H1 (cell line): ENCODE measurements around the gene TPD52L2. TPM values are rescaled to one million over a fixed set of nuclear protein-coding genes. Genes with fewer than 3 reads are reported as not detected.

Experiments used
- BCL11A ChIP-seq, 2 experiments: IDR thresholded peaks; one replicate each; pipeline ENCODE4 v1.6.1; 2011; ENCODE audit warnings: low read depth in 2 of 2, low read length in 2 of 2, mild to moderate bottlenecking in 2 of 2
- CHD2 ChIP-seq: IDR thresholded peaks from 2 replicates; pipeline ENCODE4 v1.6.1; 2012; ENCODE audit warnings: low read length, improper control_type of control experiment
- CTBP2 ChIP-seq: IDR thresholded peaks from 2 replicates; pipeline ENCODE4 v1.7.0; 2011; ENCODE audit warnings: borderline replicate concordance, mild to moderate bottlenecking, moderate library complexity, mixed read lengths, low read length; ENCODE audit not compliant: insufficient read depth, insufficient read length
- EGR1 ChIP-seq: IDR thresholded peaks from 2 replicates; pipeline ENCODE4 v1.6.1; 2011; ENCODE audit warnings: low read depth, low read length, borderline replicate concordance
- GABPA ChIP-seq: IDR thresholded peaks from 2 replicates; pipeline ENCODE4 v1.6.1; 2011; ENCODE audit warnings: mild to moderate bottlenecking, low read length, moderate library complexity, borderline replicate concordance; ENCODE audit not compliant: insufficient read depth
- GTF2F1 ChIP-seq: IDR thresholded peaks from 2 replicates; pipeline ENCODE4 v1.6.1; 2012; ENCODE audit warnings: low read depth, low read length, improper control_type of control experiment, borderline replicate concordance
- HDAC6 ChIP-seq: IDR thresholded peaks from one replicate; pipeline ENCODE4 v1.7.1; 2012; ENCODE audit warnings: low read depth, mild to moderate bottlenecking, inconsistent platforms, low read length, moderate library complexity
- JUN ChIP-seq: IDR thresholded peaks from 2 replicates; pipeline ENCODE4 v1.6.1; 2011; ENCODE audit warnings: low read depth, mild to moderate bottlenecking, improper control_type of control experiment, low read length
- KDM1A ChIP-seq: fragments of 200-600, 300-600 bp; sonication (generic); IDR thresholded peaks from 2 replicates; pipeline ENCODE4 v1.7.1; 2016; ENCODE audit warnings: mild to moderate bottlenecking, low read length, borderline replicate concordance
- NRF1 ChIP-seq: IDR thresholded peaks from 2 replicates; pipeline ENCODE4 v1.6.1; 2011; ENCODE audit warnings: mild to moderate bottlenecking, low read depth, low read length, improper control_type of control experiment
- POLR2AphosphoS5 ChIP-seq: IDR thresholded peaks from 2 replicates; pipeline ENCODE4 v1.6.1; 2011; ENCODE audit warnings: low read depth, low read length
- POU5F1 ChIP-seq: IDR thresholded peaks from 2 replicates; pipeline ENCODE4 v1.6.1; 2011; ENCODE audit warnings: low read depth, mild to moderate bottlenecking, low read length, moderate library complexity
- RAD21 ChIP-seq, 2 experiments: IDR thresholded peaks in 1 of 2; conservative IDR thresholded peaks in 1 of 2; 2 replicates each; pipeline ENCODE4 v1.6.1; 2011; ENCODE audit warnings: low read depth in 2 of 2, low read length in 2 of 2, improper control_type of control experiment in 1 of 2, inconsistent platforms in 1 of 2, mild to moderate bottlenecking in 1 of 2, moderate library complexity in 1 of 2
- RNF2 ChIP-seq: fragments of 200-900, 300-1000 bp; sonication (generic); IDR thresholded peaks from 2 replicates; pipeline ENCODE4 v1.7.1; 2016; ENCODE audit warnings: borderline replicate concordance, low read depth, mild to moderate bottlenecking, antibody characterized with exemption, low read length; ENCODE audit not compliant: poor library complexity, severe bottlenecking; ENCODE audit errors: missing control alignments
- SAP30 ChIP-seq: fragments of 300-600 bp; sonication (generic); IDR thresholded peaks from 2 replicates; pipeline ENCODE4 v1.7.1; 2012; ENCODE audit warnings: low read length, moderate library complexity, mild to moderate bottlenecking, inconsistent platforms; ENCODE audit not compliant: insufficient read depth, insufficient replicate concordance
- SIX5 ChIP-seq: IDR thresholded peaks from 2 replicates; pipeline ENCODE4 v1.6.1; 2011; ENCODE audit warnings: mild to moderate bottlenecking, low read depth, low read length
- SP2 ChIP-seq: IDR thresholded peaks from 2 replicates; pipeline ENCODE4 v1.6.1; 2012; ENCODE audit warnings: mild to moderate bottlenecking, low read length, inconsistent platforms
- TAF1 ChIP-seq: IDR thresholded peaks from 2 replicates; pipeline ENCODE4 v1.6.1; 2011; ENCODE audit warnings: mild to moderate bottlenecking, low read depth, low read length
- TAF7 ChIP-seq: optimal IDR thresholded peaks from 2 replicates; pipeline ENCODE3; 2011; ENCODE audit warnings: low read depth, mild to moderate bottlenecking, inconsistent platforms, low read length, moderate library complexity, borderline replicate concordance
- TBP ChIP-seq: IDR thresholded peaks from 2 replicates; pipeline ENCODE4 v1.6.1; 2011; ENCODE audit warnings: low read depth, low read length, improper control_type of control experiment
- TCF12 ChIP-seq: IDR thresholded peaks from 2 replicates; pipeline ENCODE4 v1.6.1; 2011; ENCODE audit warnings: low read depth, mild to moderate bottlenecking, low read length
- ZNF274 ChIP-seq: IDR thresholded peaks from 2 replicates; pipeline ENCODE4 v1.7.0; 2012; ENCODE audit warnings: low read length, borderline replicate concordance; ENCODE audit errors: extremely low read depth
- polyA plus RNA-seq, 7 experiments: library from polyadenylated mRNA; depleted of rRNA in 3 of 7; stranded (reverse) in 5 of 7; unstranded in 2 of 7; fragments of >200 nt in 5 of 7; fragments of 200-250 nt in 2 of 7; gene quantifications; 1 replicate in 5 of 7; 2 replicates in 1 of 7; 4 replicates in 1 of 7; pipeline versions ENCODE4 v1.2.1 to v1.2.3, GENCODE V29; 2011 to 2013; ENCODE audit warnings: missing spikeins in 2 of 7, mixed read lengths in 2 of 7
- total RNA-seq: library from RNA; stranded (reverse); fragmentation: NEBNext Ultra II Directional; extraction: Animal tissue kit (Norgen Biotek cat#: 25700); gene quantifications from 2 replicates; pipeline ENCODE4 v1.2.1, GENCODE V29; 2021
- TF ChIP-seq, protein P1 (sequence below): IDR thresholded peaks from 2 replicates; pipeline ENCODE4 v1.6.1; 2011; ENCODE audit warnings: low read depth, mild to moderate bottlenecking, low read length; ENCODE audit not compliant: insufficient read depth

The TPD52L2 gene
- total and polyA plus RNA-seq, 2 of the 8 experiments (the other 6 are each of a cell fraction or from before 2014, with no cell fraction given) = 77.1 to 80.2 TPM

DNA sequence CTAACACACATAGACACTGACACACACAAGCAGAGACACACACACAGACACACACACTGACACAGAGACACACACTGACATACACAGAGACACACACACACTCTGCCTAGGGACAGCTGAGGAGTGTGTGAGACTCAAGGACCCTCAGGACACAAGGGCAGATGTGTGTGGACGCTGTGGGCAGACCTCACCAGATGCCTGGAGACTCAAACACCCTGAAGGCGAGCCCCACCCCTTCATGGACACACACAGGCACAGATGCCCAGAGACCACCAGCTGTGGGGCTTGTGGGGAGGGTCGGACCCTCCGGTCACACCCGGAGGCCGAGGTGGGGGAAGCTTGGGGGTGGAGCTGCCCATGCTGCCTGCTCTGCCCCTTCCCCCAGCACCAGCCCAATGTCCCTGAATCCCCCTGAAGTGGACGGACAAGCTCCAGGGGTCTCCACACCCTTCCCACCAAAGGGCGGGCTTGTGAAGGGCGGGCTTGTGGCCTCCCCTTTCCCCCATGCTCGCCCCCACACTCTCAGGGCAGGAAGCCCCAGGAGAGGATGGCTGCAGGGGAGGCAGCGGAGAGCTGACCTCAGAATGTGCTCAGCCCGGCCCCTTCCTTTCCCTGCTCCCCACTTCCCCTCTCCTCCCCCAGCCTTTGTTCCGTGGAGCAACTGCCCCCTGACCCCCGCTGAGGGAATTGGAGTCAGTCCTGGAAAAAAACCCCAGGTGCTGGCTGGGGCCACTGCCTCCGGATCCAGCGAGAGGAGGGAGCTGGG is 17.6 kb upstream of the TPD52L2 start (continued):
- TF ChIP-seq TBP (no peak; the same call in 1 of the 2 replicates), GTF2F1 (no peak), EGR1 (peak; percentile 62; the same call in 1 of the 2 replicates), CTBP2 (no peak), TAF7 (peak; percentile 46), JUN (no peak), RNF2 (no peak), ZNF274 (no peak), GABPA (0 out of 2 replicates have a peak, but pooled peaks have one; percentile 19), NRF1 (no peak), HDAC6 (no peak), TAF1 (peak; percentile 64), SP2 (no peak), SIX5 (no peak), RAD21 (IDR thresholded peaks at IDR 0.05 in 1 of 2, conservative IDR thresholded peaks at IDR 0.05 in 1 of 2; ENCODE audit: low read depth in 2 of 2, low read length in 2 of 2) (no peak; a peak in 1 of 4 replicates), POLR2AphosphoS5 (no peak), TCF12 (peak; percentile 63; the same call in 1 of the 2 replicates), CHD2 (no peak), POU5F1 (no peak), KDM1A (no peak), SAP30 (no peak), BCL11A (IDR thresholded peaks at IDR 0.05; ENCODE audit: low read depth in 2 of 2, low read length in 2 of 2) (no peak)
- TF ChIP-seq, protein P1, sequence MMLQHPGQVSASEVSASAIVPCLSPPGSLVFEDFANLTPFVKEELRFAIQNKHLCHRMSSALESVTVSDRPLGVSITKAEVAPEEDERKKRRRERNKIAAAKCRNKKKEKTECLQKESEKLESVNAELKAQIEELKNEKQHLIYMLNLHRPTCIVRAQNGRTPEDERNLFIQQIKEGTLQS = no peak
